GM06990 (cell line): Measurements from ENCODE around the gene CERKL.

ENCODE experiments used
- DNase-seq: peaks from one replicate; pipeline ENCODE4 v3.0.0-alpha.2; 2011; ENCODE audit not compliant: insufficient read length; ENCODE audit errors: extremely low read depth
- H3K27me3 ChIP-seq: replicated peaks from 2 replicates; pipeline ENCODE4 v1.6.0; 2011; ENCODE audit warnings: low read length; ENCODE audit not compliant: control insufficient read depth, insufficient read depth
- H3K36me3 ChIP-seq: 2 replicates; pipeline ENCODE4 v1.5.1; 2011; ENCODE audit warnings: low read length; ENCODE audit not compliant: control insufficient read depth, insufficient read depth
- H3K4me3 ChIP-seq: replicated peaks from 2 replicates; pipeline ENCODE4 v1.5.1; 2011; ENCODE audit warnings: low read depth, mild to moderate bottlenecking, control low read depth, low read length
- CTCF ChIP-seq: IDR thresholded peaks from 2 replicates; pipeline ENCODE4 v1.5.1; 2011; ENCODE audit warnings: low read length, control low read depth, mild to moderate bottlenecking, inconsistent platforms; ENCODE audit not compliant: insufficient read depth, poor library complexity, severe bottlenecking

The CERKL gene

GRCh38 chr2:181690860-181691259 is 34.0 kb upstream of the CERKL start:
- H3K4me3 ChIP-seq = no peak overlapping the region
- TF ChIP-seq CTCF = no peak
- H3K27me3 ChIP-seq = no peaks in the 10 kb centered on the region
- H3K36me3 ChIP-seq = no peaks in the 10 kb centered on the region
- DNase-seq = no peak

- Histone ChIP-seq H3K36me3 (no peaks in the 10 kb centered on the region), H3K4me3 (no peak overlapping the region), H3K27me3 (peaks cover 2% of the 10 kb centered on the region)
- DNase-seq = no peak
- TF ChIP-seq CTCF = no peak
Measured at GRCh38 chr2:181686576-181687185, 29.8 kb upstream of the CERKL start.

- DNase-seq = no peak
- peaks cover 5% of the 10 kb centered on the region for H3K27me3 ChIP-seq
- no peak overlapping the region for H3K4me3 ChIP-seq
Measured at GRCh38 chr2:181685150-181685688, 28.3 kb upstream of the CERKL start.

GRCh38 chr2:181684454-181685149 is 27.7 kb upstream of the CERKL start:
- H3K4me3 ChIP-seq = no peak overlapping the region
- no peaks in the 10 kb centered on the region for H3K36me3 ChIP-seq
- H3K27me3 ChIP-seq = peaks cover 5% of the 10 kb centered on the region
- TF ChIP-seq CTCF = no peak
- no peak for DNase-seq

More at GRCh38 chr2:181685150-181685688, 28.3 kb upstream of the CERKL start:
- TF ChIP-seq CTCF = no peak
- no peaks in the 10 kb centered on the region for H3K36me3 ChIP-seq

GRCh38 chr2:181683518-181684453 is 26.9 kb upstream of the CERKL start:
- no peak for TF ChIP-seq CTCF
- H3K36me3 ChIP-seq = no peaks in the 10 kb centered on the region
- H3K27me3 ChIP-seq = peaks cover 5% of the 10 kb centered on the region
- no peak overlapping the region for H3K4me3 ChIP-seq
- no peak for DNase-seq
